HG03060 (cell line): ENCODE data around the gene CPNE6.

Source experiments
- ATAC-seq: cut with Tn5 transposase; IDR thresholded peaks from one replicate; pipeline ENCODE4 v1.9.1; 2021; ENCODE audit warnings: low read depth, moderate number of reproducible peaks; ENCODE audit not compliant: unreplicated experiment

Gene CPNE6

GRCh38 chr14:24054324-24054641 is 17.1 kb upstream of the CPNE6 start:
- no peak for ATAC-seq

GRCh38 chr14:24054646-24055045 is 16.7 kb upstream of the CPNE6 start:
- no peak for ATAC-seq

- no peak for ATAC-seq
Observed at GRCh38 chr14:24055971-24056799, 15.2 kb upstream of the CPNE6 start.

GRCh38 chr14:24056800-24057184 is 14.6 kb upstream of the CPNE6 start:
- ATAC-seq = no peak

DNA sequence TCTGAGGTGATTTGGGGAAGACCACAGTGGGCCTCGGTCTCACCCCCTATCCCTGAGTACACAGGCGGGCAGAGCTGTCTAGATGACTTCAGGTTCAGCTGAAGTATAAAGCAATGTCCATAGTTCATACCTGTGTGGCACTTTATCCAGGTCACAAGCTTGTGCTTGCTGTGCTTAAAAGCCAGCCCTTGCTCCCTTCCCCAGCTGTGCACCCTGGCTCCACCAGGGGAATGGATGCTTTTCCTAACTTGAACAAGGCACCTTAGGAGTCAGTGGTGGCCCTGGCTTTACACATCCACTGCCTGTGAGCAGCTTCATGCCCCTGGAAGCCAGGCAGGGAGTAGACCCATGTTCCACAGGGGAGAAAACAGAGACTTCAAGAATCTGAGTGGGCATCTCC is 14.1 kb upstream of the CPNE6 start:
- no peak for ATAC-seq

GRCh38 chr14:24057867-24058259 is 13.5 kb upstream of the CPNE6 start:
- no peak for ATAC-seq

DNA sequence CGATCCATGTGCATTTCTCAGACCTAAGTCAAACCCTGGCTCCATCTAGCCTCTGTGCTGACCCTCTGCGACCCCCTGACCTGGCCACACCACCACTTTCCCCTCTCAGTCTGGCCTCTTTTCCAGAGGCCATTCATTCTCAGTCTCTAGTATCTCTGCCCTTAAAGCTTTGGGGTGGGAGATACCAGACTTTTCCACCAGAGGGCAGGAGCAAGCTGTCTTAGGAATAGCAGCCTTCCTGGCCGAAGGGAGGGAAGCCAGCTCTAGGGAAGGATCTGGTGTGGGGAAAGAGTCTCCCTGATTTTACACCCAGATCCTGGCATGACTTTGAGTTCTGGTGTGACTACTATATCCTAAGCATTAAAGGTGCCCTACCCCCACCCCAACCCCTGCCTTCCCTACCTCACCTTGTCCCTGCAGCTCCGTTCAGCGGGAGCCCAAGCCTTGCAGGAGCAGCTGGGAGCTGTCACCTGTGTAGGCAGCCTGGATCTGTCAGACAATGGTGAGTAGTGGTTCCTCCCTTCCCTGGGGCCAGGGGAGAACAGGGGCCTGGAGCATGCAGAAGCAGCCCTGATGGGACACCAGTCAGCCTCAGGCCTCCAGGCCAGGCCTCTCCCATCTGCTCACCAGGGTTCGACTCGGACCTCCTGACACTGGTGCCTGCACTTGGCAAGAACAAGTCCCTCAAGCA is 13.0 kb upstream of the CPNE6 start:
- ATAC-seq = no peak

DNA sequence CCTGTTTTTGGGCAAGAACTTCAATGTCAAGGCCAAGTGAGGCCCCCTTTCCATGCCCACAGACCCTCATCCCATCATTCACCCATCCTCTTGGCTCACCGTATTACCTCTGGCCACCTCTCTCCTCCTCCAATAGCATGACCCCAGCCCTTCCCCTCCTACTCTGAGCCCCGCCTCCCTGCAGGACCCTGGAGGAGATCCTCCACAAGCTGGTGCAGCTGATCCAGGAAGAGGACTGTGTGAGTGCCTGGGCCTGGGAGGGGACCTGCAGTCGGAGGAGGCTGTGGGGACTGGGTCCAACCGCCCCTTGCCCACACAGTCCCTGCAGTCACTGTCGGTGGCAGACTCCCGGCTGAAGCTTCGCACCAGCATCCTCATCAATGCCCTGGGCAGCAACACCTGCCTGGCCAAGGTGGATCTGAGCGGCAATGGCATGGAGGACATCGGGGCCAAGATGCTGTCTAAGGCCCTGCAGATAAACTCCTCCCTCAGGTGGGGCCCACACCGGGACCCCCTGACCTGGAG is 12.3 kb upstream of the CPNE6 start:
- ATAC-seq = no peak

DNA sequence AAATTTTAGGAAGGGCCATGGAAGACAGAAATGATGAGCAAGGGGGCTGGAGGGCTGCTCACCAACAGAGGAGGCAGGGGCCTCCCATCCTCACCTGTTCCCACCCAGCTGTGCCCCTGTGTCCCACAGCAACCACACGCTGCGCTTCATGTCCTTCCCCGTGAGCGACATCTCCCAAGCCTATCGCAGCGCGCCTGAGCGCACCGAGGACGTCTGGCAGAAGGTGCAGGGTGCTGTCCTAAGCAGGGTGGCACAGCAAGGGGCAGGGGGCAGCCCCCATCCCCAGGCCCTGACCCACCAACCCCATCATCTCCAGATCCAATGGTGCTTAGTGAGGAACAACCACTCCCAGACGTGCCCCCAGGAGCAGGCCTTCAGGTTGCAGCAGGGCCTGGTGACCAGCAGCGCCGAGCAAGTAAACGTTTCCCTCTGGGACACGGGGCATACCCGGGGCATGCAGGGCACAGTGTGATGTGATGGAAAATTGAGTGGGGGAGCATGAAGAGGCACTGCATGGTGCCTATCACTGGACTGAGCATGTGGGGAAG is 11.4 kb upstream of the CPNE6 start:
- ATAC-seq = no peak

GRCh38 chr14:24060443-24060842 is 10.9 kb upstream of the CPNE6 start:
- ATAC-seq = no peak

GRCh38 chr14:24060984-24061913 is 10.1 kb upstream of the CPNE6 start:
- ATAC-seq = no peak

DNA sequence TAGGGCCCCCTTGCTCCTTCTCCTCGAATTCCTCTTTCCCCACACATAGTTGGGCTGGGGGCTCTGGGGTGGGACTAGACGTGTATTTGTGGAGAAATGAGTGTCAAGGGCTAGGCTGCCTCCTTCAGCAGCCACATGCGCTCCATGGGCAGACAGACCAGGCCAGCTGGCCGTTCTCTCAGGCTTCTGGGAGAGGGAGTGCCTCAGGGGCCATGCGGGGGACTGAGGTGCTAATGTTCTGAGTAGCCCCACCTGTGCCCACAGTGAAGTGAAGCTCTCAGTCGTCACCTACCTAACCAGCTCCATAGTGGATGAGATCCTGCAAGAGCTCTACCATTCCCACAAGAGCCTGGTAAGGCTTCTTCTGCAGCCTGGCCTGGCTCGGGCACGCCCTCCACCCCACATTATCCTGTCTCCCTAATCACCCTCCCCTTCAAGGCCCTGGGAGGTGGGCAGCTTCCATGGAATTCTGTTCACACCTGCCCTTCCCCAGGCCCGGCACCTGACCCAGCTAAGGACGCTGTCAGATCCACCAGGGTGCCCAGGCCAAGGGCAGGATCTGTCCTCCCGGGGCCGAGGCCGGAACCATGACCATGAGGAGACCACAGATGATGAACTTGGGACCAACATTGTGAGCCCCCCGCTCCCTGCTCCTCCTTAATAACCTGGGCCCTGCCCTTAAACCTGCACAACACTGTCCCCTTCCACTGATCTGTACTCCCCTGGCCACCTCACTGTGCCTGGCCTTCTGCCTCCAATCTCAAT is 9.0 kb upstream of the CPNE6 start:
- no peak for ATAC-seq

DNA sequence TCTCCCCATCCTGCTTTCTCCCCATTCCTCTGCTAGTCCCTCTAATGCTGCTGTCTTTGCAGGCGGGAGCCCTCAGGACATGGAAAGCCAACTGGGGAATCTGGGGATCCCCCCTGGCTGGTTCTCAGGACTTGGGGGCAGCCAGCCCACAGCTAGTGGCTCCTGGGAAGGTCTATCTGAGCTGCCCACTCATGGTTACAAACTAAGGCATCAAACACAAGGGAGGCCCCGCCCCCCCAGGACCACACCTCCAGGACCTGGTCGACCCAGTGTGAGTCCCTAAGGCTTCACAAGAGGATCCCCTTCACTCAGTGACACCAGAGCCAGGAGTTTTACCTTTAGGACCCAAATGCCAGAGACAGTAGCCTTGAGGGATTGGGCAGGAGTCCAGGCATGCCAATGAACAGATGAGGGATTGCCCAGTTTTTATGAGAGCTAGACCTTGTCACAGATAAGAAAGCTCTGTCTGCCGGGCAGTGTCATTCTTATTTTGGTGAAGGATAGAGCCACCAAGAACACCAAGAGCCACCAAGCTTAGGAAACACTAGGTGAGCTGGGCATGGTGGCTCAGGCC is 8.0 kb upstream of the CPNE6 start:
- no peak for ATAC-seq

GRCh38 chr14:24064091-24064795 is 7.1 kb upstream of the CPNE6 start:
- no peak for ATAC-seq

DNA sequence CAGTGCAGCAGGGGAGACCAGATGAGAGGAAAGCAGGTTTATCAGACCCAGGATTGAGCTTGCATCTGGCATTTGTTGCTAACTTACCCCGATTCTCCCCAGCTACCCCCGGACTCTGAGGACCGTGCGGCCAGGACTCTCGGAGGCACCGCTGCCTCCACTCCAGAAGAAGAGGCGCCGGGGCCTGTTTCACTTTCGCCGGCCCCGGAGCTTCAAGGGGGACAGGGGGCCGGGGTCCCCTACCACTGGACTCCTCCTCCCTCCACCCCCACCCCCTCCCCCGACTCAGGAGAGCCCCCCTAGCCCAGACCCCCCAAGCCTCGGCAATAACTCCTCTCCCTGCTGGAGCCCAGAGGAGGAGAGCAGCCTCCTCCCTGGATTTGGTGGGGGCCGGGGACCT is 6.5 kb upstream of the CPNE6 start:
- no peak for ATAC-seq

- ATAC-seq = no peak
Observed at GRCh38 chr14:24065408-24065807, 6.0 kb upstream of the CPNE6 start.

DNA sequence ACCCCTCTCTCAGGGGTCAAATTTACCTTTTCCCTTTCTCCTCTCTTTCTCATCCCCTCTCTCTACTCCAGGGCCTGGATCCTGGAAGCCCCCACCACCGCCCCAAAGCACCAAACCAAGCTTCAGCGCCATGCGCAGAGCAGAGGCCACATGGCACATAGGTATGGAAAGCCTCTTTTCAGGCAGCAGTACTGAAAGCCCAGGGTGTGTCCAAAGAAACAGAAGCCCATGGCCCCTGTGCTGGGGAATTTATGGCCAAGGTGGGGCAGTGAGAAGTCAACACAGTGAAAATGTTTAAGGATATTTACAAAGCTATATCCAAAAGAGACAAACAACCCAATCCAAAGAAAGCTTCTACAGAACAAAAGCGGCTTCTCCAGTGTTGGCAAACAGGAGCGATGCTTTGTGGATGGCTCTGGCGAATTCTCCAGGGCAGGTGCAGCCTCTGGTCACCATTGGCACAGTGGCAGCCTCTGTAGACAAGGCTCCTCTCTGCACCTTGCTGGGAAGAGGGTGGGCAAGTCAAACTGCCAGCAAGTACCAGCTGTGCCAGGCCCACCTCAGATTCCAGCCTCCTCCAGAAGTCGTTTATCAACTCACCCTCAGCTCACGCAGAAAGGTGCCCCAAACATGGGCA is 4.7 kb upstream of the CPNE6 start:
- no peak for ATAC-seq
